Neural cell (in vitro differentiated cells): ENCODE measurements around the gene ACAD11. TPM values are rescaled to one million over a fixed set of nuclear protein-coding genes. Genes with fewer than 3 reads are reported as not detected.

Source experiments
- H2AFZ ChIP-seq: fragments of 200-600, 300-800 bp; sonication (generic), shearing (Covaris generic); 2 replicates; pipeline ENCODE4 v1.6.0; 2014; ENCODE audit warnings: low read depth, mild to moderate bottlenecking, antibody characterized with exemption, low read length, moderate library complexity
- H3F3A ChIP-seq: fragments of 200-600 bp; shearing (Covaris generic); 2 replicates; pipeline ENCODE4 v1.6.1; 2016; ENCODE audit warnings: mild to moderate bottlenecking, moderate library complexity, mixed read lengths, antibody characterized with exemption, low read length; ENCODE audit not compliant: insufficient read depth, poor library complexity, severe bottlenecking
- H3K27ac ChIP-seq: fragments of 200-600, 300-800 bp; sonication (generic), shearing (Covaris generic); 2 replicates; pipeline ENCODE4 v1.5.1; 2014; ENCODE audit warnings: mild to moderate bottlenecking, low read length, moderate library complexity
- H3K27me3 ChIP-seq: fragments of 300-800, 200-600 bp; sonication (generic), shearing (Covaris generic); 2 replicates; pipeline ENCODE4 v1.6.0; 2014; ENCODE audit warnings: mild to moderate bottlenecking, low read depth, low read length, moderate library complexity; ENCODE audit not compliant: insufficient read depth
- H3K36me3 ChIP-seq: fragments of 300-800, 200-600 bp; sonication (generic), shearing (Covaris generic); 2 replicates; pipeline ENCODE4 v1.5.1; 2014; ENCODE audit warnings: mild to moderate bottlenecking, antibody characterized with exemption, low read length, moderate library complexity; ENCODE audit not compliant: insufficient read depth
- H3K4me2 ChIP-seq: fragments of 300-800, 200-600 bp; sonication (generic), shearing (Covaris generic); 2 replicates; pipeline ENCODE4 v1.6.0; 2014; ENCODE audit warnings: mild to moderate bottlenecking, low read length
- H3K4me3 ChIP-seq: fragments of 300-800, 200-600 bp; sonication (generic), shearing (Covaris generic); 2 replicates; pipeline ENCODE4 v1.5.1; 2014; ENCODE audit warnings: mild to moderate bottlenecking, low read length, moderate library complexity
- H3K79me2 ChIP-seq: fragments of 200-600 bp; shearing (Covaris generic); replicated peaks from 2 replicates; pipeline ENCODE4 v1.6.0; 2014; ENCODE audit warnings: mild to moderate bottlenecking, low read length, moderate library complexity; ENCODE audit not compliant: insufficient read depth
- H3K9ac ChIP-seq: fragments of 300-800, 200-600 bp; sonication (generic), shearing (Covaris generic); 2 replicates; pipeline ENCODE4 v1.6.1; 2016; ENCODE audit warnings: mild to moderate bottlenecking, low read length, mixed read lengths
- H3K9me2 ChIP-seq: fragments of 200-600 bp; shearing (Covaris generic); 2 replicates; pipeline ENCODE4 v1.6.1; 2016; ENCODE audit warnings: mild to moderate bottlenecking, low read length, mixed read lengths; ENCODE audit not compliant: insufficient read depth
- H3K9me3 ChIP-seq: fragments of 200-600, 300-800 bp; sonication (generic), shearing (Covaris generic); 2 replicates; pipeline ENCODE4 v1.6.1; 2016; ENCODE audit warnings: mild to moderate bottlenecking, mixed run types, low read length, moderate library complexity, mixed read lengths
- H4K20me1 ChIP-seq: fragments of 200-600 bp; shearing (Covaris generic); 2 replicates; pipeline ENCODE4 v1.6.1; 2016; ENCODE audit warnings: mild to moderate bottlenecking, mixed run types; ENCODE audit not compliant: insufficient read depth
- CTCF ChIP-seq: fragments of 450-650 bp; IDR thresholded peaks from 2 replicates; pipeline ENCODE4 v1.5.1; 2014; ENCODE audit warnings: antibody characterized with exemption, mild to moderate bottlenecking, moderate library complexity; ENCODE audit not compliant: poor library complexity, severe bottlenecking
- EP300 ChIP-seq: fragments of 450-650 bp; conservative IDR thresholded peaks from 2 replicates; pipeline ENCODE4 v1.6.1; 2014; ENCODE audit warnings: antibody characterized with exemption, mild to moderate bottlenecking, moderate library complexity; ENCODE audit not compliant: poor library complexity, severe bottlenecking
- EZH2 ChIP-seq: fragments of 200-600, 300-800 bp; shearing (Covaris generic), sonication (generic); IDR thresholded peaks from 2 replicates; pipeline ENCODE4 v1.6.1; 2014; ENCODE audit warnings: antibody characterized with exemption, low read length, borderline replicate concordance, mild to moderate bottlenecking; ENCODE audit not compliant: insufficient read depth, poor library complexity, severe bottlenecking
- MXI1 ChIP-seq: fragments of 450-650 bp; conservative IDR thresholded peaks from 2 replicates; pipeline ENCODE4 v1.6.1; 2014; ENCODE audit warnings: antibody characterized with exemption, mild to moderate bottlenecking; ENCODE audit not compliant: poor library complexity, severe bottlenecking
- POLR2AphosphoS5 ChIP-seq: IDR thresholded peaks from 2 replicates; pipeline ENCODE4 v1.6.1; 2012
- RAD21 ChIP-seq: fragments of 450-650 bp; conservative IDR thresholded peaks from 2 replicates; pipeline ENCODE4 v1.6.1; 2014; ENCODE audit warnings: antibody characterized with exemption, mild to moderate bottlenecking, moderate library complexity
- REST ChIP-seq: IDR thresholded peaks from 2 replicates; pipeline ENCODE4 v1.6.1; 2012; ENCODE audit warnings: borderline replicate concordance
- SMC3 ChIP-seq: fragments of 450-650 bp; conservative IDR thresholded peaks from 2 replicates; pipeline ENCODE4 v1.6.1; 2014; ENCODE audit warnings: antibody characterized with exemption, mild to moderate bottlenecking, moderate library complexity; ENCODE audit not compliant: poor library complexity
- TAF1 ChIP-seq: IDR thresholded peaks from 2 replicates; pipeline ENCODE4 v1.6.1; 2012; ENCODE audit warnings: low read depth
- polyA plus RNA-seq: library from polyadenylated mRNA; depleted of rRNA; stranded (reverse); fragments of >200 nt; gene quantifications from 2 replicates; pipeline ENCODE4 v1.2.3, GENCODE V29; 2014

ACAD11 gene
- polyA plus RNA-seq, 1 donor from 2014 or later, result 19.2 TPM

- TF ChIP-seq EZH2 (no peak), POLR2AphosphoS5 (no peak), RAD21 (no peak), SMC3 (no peak), MXI1 (no peak), CTCF (no peak)
- Histone ChIP-seq H3K9ac (no peak overlapping the region), H3K4me3 (no peak overlapping the region), H3K27ac (no peak overlapping the region), H3F3A (no peaks in the 10 kb centered on the region), H3K9me3 (no peaks in the 10 kb centered on the region), H3K4me2 (no peak overlapping the region), H2AFZ (no peak overlapping the region), H3K79me2 (no peaks in the 10 kb centered on the region), H3K9me2 (no peaks in the 10 kb centered on the region), H3K36me3 (peaks cover 4% of the 10 kb centered on the region), H3K27me3 (no peaks in the 10 kb centered on the region), H4K20me1 (no peaks in the 10 kb centered on the region)
Observed at GRCh38 chr3:132595014-132595413, 64.6 kb downstream of the ACAD11 start.

GRCh38 chr3:132594498-132594897 lies 65.1 kb downstream of the ACAD11 start:
- H3K27ac ChIP-seq, result no peak overlapping the region
- H3K9me2 ChIP-seq, result no peaks in the 10 kb centered on the region
- H3K27me3 ChIP-seq, result no peaks in the 10 kb centered on the region
- no peak overlapping the region for H2AFZ ChIP-seq
- no peak overlapping the region for H3K4me2 ChIP-seq
- no peak overlapping the region for H3K4me3 ChIP-seq
- TF ChIP-seq SMC3, result no peak
- TF ChIP-seq TAF1, result no peak
- no peak for TF ChIP-seq CTCF
- no peak for TF ChIP-seq EP300
- no peak for TF ChIP-seq REST
- no peak for TF ChIP-seq MXI1
- TF ChIP-seq EZH2, result no peak
- TF ChIP-seq POLR2AphosphoS5, result no peak
- TF ChIP-seq RAD21, result no peak
- H3F3A ChIP-seq, result no peaks in the 10 kb centered on the region
- no peaks in the 10 kb centered on the region for H3K79me2 ChIP-seq
- H3K9ac ChIP-seq, result no peak overlapping the region
- no peaks in the 10 kb centered on the region for H4K20me1 ChIP-seq
- no peaks in the 10 kb centered on the region for H3K9me3 ChIP-seq
- peaks cover 4% of the 10 kb centered on the region for H3K36me3 ChIP-seq
